ENCODE data around the gene ILKAP.
"Not testable (repeated sequence)": the region's sequence is repeated elsewhere in the genome, so short reads cannot be mapped to it uniquely, and the experiment has no call there.

ILKAP gene

DNA sequence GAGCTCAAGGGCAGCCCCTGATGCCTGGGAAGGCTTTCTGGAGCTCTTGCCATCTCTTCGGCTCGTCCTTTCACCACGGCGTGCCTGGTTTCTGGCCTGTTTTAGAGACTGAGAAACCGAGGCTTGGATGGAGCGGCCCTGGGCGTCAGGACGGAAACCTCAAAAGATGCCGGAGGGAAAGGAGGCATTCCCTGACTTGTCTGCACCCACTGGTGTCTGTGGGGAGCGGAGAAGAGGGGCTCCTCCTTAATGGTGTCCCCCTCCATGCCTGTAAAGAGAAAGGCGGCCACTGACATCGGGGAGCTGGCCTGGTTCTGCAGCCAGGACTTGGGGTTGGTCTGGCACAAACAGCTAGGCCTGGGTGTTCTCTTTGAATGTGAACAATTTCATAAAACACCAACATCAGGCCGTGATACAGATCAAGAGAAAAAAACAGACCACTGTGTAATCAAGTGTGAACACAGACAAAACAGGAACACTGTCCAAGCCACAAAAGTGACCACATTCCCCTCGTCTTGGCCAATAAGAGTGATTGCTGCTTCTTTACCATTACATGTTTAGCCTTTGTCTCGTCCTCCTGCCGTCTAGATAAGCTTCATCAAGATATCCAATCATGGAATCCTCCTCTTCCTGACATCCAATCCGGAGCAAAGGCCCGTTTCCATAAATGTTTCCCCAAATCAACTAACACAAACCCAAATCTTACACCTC lies 633 bp upstream of the ILKAP start:
- no peak for DNase-seq

DNA sequence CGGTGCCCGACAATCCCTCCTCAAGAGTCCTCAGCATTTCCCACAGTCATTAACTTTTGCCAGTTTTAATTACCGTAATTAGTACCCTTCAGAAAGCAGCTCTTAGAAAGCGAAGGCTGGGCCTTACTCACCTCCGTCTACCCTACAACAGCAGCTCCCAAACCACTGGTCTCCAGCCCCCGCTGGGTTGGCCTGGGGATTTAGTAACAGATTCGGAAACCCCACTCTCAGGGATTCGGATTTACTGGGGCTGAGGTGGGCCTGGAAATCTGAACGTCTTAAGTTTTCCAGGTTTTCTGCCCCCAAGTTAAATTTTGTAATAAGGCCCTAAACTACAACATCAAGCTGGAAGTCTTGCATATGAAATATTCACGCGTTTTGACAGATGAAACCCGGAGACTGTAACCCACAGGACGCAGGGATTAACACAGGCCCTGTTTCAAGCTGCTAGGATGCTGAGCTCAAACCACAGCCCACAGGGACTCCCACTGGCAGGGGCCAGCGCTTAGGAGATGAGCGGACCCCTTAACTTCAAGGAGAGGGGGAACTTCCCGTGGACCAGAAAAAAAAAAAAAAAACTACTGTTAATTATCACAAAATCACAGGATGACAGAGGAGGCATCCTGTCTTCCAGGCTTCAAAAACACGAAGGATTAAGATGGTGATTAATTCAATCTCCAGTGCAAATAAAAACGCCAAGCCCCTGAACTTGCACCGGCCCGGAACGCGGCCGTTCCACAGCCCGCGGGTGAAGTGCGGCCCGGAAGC lies 985 bp downstream of the ILKAP start:
- peak; percentile 60 for DNase-seq

DNA sequence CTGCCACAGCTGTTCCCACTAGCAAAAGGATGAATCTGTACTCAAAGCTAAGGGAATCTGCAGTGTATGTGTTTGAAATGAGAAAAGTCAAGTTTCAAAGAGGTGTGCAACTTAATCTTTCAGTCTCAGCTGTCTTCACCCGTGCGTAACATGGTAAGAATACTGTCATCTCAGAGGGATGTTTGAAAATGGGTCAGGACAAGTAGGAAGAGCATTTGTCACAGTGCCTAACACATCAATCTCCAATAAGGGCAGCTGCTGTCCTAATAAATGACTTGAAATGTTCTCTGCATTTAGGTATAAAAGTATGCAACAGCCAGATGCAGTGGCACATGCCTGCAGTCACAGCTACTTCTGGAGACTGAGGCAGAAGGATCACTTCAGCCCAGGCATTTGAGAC lies 13.1 kb downstream of the ILKAP start:
- DNase-seq, result no peak

DNA sequence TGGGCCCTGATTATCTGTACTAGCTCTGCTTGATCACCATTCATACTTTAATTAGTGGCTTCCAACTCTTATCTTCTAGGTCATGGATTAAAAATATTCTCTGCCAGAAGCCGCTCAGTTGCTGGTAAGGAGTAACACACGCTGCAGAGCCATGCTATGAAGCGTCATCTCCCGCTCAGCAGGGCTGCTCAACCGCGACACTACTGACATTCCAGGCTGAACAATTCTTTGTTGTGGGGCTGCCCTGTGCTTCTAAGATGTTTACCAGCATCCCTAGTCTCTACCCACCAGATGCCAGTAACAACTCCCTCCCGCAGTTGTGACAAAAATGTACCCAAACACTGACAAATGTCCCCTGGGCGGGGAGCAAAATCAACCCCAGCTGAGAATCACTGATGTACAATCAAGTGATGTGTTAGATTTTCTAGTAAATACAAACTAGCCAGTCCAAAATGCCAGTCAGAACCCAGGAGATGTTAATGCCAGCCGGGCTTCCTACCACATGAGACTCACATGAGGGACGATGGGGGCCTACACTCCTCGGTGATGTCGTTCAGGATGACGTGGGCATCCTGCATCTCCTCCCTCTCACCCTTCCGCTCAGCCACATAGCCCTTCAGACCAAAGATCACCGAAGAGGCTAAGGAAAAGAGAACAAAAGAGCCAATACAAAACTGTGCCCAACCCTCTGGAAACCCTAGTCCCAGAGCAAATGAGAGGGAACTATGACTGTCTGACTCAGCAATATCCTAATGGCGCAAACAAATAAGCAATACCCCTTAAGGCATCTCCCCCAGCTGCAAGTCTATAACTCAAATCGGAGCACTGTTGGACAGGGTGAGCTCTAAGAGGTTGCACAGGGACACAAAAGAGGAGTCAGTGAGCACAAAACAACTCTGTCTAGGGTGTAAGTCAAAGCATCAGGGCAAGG lies 15.6 kb downstream of the ILKAP start:
- peak; percentile 19 for DNase-seq

DNA sequence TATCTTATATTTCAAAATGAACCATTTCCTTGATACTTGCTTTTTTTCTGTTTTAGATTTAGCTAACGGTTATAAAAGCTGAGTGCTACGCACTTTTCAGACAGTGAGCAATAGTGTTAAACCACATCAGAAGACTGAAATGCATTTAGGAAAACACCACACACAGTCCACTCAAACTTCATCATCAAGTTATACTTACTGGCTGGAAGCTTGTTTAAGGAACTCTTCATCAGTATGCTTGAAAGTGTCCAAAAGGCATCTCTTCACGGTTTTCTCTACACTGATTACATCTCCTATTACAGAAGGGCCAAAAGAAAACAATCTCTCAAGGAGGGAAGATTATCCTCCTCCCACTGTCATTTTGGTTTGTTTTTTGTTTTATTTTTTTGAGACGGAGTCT lies 19.7 kb downstream of the ILKAP start:
- no peak for DNase-seq

DNA sequence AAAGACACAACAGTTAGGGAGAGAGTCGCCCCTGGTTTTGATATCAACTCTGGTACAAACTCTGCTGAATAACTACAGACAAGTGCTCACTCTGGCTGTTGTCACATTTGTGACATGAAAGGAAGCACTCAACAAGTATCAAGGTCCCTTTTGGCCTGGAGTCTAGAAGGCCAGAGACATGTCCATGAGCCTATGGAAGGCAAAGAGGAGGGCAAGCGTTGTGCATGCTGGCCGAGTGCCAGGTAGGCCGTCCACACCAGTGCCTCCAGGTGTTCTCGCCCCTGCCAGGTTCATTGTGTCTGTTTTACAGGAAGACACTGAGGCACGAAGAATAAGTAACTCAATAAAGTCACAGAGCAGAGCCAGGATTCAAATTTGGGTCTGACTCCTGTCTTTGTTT lies 21.1 kb downstream of the ILKAP start:
- no peak for DNase-seq

DNA sequence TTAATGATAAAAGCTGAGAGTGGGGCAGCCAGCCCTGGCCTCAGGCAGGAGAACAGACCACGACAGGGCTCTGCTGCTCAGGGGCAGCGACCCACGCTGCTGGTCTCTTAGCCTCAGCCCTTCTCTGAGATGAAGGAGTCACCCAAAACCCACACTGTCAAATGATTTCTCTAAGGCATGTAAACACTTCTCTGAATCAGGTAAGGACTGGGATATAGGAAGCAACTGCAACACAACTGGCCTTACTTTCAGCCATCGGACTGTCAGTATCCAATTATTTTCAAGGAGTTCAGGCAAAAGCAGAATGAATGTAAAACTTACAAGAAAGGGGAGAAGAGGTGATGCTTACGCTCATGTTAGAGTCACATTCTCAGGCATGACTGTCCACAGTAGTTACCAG lies 22.9 kb downstream of the ILKAP start:
- no peak for DNase-seq

DNA sequence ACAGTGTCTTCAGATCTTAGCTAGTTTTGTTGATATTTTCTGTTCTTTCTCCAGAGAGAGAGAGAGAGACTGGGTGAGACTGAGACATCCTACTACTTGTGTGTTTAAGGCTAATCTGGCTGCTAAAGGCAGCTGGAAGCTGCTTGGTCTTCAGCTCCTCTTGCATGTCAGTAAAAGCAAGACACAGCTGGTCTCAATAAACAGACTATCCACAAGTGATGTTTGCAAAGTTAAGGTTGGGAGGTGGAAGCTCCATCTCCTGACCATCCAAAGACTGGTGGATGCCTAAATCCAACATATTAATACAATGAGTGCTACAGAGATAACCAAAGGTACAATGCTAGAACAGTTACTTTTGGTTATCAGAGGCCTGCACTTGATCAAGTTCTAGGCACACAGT lies 26.9 kb downstream of the ILKAP start:
- DNase-seq, result no peak

DNA sequence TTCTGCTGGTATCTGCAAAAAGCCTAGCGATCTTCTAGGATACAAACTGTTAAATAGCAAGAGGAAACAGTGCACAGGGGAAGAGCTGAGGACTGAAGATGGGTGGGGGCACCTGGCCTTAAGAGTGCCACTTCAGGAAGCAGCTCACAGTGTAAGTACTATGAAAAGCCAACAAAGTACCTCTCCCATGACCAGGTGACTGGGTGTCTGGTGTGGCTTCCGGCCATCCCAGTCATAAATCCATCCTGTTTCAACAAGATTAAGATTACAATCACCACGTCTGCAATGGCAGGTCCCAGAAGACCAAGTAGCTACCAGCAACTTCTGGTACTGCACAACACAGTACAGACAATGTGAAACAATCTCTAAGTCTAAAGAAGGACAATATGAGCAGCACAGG lies 28.8 kb downstream of the ILKAP start:
- no peak for DNase-seq

DNA sequence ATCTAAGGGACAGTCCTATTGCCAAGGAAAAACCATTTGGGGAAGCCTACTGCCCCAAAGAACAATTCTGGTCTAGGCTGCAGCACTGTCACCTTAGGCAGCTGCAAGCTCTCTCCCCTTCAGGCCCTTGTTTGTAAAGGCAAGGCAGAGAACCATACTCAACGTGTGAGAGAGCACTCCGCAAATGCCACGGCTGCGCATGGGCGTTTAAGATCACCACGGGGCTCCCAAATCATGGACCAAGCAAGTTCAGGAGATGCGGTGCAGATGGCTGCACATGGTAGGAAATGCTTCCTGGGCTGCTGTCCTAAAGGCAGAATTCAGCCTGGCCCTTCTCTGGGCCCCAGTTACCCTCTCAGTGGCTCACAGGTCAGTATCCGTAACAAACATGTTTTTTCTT lies 29.2 kb downstream of the ILKAP start:
- no peak for DNase-seq

DNA sequence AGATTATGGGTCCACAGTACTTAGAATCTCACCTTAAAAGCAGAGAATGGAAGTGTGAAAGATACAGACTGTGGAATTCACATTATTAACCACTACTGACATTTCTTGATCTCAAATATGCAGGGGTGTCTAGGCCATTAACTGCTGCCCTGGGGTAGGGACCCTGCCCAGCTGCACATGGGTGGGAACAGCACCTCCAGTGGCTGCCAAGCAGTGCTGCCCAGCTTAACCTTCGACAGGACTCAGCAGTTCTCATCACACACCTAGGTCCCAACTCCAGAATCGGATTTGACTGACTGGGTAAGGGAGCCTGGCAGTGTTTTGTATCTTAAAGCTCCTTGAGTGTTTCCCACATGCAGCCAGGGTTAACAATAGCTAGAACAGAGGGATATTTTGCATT lies 29.8 kb downstream of the ILKAP start:
- no peak for DNase-seq

DNA sequence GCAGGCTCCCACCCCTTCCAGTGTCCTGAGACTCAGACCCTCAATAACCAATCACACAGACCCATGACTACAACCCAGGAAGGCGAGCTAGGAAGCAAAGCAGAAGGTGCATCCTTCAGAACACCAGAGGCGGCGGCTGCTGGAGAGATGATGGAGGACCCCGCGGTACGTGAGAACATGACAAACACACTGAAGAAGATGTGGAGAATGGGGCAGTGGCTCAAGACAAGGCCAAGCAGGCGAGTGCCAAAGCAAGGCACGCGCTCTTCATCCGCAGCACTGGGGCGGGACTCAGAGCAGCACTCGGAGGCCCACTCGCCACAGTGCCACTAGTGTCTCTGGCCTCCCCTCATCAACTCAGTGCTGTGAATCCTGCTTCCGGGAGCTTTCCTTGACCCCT lies 31.1 kb downstream of the ILKAP start:
- DNase-seq, result no peak

DNA sequence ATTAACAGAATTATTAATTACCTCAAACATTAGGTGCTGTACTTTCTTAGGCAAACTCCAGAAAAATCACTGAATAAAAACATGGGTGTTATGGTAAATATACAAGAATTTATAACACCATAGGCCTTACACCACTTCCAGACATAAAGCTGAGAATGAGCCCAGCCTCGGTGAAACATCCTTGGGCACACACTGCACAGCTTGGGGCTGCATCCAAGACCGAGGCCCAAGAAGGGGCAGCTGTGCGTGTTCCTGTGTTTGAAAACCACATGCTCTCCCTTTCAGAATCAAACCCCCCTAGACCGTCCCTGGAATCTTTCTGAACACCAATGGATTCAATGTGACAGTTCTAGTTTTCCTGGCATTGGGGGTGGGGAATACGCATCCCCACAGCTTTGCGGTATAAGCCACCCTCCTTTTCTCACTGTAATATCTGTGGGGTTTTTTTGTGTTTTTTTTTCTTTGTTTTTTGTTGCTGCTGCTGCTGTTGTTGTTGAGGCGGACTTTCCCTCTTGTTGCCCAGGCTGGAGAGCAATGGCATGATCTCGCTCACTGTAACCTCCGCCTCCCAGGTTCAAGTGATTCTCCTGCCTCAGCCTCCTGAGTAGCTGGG lies 31.8 kb downstream of the ILKAP start:
- no peak for DNase-seq

DNA sequence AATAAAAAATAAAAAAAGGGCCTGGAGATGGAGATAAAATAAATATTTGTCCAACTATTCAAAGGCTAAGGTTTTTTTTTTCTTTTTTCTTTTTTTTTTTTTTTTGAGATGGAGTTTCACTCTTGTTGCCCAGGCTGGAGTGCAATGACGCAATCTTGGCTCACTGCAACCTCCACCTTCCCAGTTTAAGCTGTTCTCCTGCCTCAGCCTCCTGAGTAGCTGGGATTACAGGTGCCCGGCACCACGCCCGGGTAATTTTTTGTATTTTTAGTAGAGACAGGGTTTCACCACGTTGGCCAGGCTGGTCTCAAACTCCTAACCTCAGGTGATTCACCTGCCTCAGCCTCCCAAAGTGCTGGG lies 32.4 kb downstream of the ILKAP start:
- DNase-seq, result not testable (repeated sequence)

DNA sequence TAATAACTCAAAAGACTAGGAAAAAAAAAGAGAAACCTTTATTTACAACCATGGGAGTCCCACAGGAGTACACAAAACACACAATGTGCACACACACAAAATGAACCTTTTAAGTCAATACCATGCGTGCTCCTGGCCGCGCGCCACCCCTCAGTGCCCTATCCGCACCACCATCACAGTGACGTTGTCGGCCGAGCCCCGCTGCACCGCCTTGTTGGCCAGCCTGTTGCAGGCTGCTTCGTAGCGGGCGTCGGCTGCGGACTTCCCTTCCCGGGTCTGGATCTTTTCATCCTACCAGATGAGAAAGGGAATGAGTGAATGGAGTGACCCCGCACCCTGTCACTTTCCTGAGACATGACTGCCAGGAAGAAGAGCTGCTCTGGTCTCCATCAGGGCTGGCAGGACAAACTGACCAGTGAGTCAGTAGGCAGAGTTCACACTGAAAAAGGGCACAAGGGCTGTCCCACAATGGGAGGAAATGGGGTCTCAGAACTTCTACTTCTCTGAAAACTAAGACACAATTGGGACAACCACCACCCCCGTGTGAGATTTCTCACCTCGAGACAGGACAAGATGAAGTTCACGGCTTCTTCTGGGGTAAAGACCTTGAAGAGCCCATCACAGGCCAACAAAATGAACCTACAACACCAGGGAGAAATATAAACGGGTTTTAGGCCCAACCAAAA lies 33.0 kb downstream of the ILKAP start:
- DNase-seq, result no peak

DNA sequence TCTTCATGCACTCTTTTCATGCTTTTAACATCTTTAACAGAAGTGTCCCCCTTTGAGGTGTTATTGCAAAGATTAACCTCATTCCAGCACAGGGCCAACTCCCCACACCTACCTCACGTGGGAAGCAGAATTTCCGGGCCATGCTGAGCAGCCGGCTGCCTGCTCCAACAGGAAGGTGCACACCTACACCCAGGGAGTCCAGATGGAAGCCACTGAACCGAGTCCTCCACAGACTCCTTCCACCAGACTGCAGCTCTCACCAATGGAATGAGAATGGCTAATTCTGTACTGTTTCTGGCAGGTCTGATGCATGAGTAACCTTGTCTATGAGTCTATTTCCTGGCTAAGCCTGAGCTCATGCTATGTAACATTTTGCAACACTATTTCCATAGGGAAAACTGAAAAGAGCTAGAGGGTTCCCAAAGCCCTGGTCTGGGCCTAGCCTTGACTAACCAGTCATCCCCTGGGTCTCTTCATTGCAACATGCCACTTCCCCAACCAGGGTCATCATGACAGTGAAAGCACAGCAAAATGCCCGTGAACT lies 33.7 kb downstream of the ILKAP start:
- DNase-seq, result peak; percentile 35

DNA sequence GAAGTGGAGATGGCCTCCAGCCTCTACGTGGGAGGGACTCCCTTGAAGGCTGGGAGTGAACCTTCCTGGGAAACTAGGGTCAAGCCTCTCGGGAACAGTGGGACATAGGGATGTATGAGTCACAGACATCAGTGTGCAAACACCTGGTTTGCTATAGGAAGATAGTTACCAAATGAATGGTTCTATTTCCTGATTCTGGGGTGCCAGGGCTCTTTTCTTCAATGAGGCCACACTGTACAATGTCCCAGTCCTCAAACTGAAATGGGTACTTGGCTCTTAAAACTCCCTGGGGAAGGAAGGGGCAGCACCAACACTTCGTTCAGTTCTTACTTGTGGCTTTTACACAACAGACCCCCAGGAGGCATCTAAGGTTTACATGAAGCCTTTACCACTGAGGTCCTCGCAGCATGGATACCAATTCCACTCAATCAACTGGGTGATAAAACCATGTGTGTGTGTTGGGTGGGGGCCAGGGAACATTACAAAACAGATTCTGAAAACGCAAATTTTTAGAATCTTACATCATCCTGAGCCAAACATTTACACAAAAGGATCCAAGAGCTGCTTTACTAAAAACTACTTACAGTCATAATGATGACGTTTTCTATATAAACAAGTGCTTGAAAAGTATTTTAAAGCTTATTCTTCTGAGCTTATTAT lies 34.3 kb downstream of the ILKAP start:
- DNase-seq, result no peak

DNA sequence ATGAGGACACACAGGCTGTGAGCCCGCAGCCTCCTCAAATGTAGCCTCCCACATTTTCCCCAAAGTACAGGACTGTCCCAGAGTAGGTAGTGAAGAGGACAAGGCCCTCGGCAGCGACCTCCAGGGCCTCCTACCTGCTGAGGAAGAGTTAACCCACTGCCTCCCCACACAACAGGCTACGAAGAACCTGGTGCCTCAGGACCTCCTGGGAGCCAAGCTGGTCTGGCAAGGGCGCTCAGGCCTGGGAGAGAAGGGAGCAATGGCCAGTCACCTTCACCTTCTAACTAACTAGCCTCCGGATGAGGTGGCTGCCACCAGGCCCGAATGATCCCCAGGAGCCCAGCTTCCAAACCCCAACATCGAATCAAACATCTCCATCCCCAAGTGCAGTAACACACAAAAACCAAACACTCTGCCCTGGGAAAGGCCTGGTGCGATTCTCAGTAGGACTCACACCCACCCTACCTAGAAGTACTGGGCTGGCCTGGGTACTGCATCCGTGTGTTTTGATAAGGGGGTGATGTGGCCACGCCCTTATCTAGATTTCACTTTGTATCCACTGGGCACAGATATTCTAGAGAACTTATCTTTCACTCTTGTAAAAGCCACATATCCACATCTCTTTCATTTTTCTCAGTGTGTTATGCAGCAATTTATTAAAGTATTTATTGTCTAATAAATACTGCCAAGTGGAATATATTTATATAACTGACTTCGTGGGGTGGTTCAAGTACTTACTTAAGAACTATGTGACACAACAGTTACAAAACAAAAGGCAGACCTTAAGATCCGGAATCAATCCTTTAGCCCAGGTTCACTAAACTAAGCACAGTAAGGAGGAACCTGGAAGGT lies 35.1 kb downstream of the ILKAP start:
- DNase-seq, result no peak

DNA sequence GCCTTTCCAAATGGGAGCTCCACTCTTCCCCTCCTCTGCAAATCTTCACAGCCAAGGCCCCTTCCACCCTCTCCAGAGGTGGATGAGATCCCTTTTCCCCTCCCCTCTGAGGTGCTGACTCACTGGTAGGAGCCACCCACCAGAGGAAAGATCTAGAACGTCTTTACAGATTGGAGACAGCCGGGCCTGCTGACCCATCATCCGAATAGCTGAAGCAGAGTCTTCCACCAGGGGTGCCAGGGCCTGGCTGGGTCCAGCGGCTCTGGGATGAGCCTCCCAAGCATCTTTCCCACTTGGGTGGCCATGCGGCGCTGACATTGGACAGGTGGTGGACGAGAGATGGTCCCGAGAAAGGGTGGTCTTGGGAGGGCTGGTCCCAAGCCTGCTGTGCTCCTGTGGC lies 35.7 kb downstream of the ILKAP start:
- no peak for DNase-seq

DNA sequence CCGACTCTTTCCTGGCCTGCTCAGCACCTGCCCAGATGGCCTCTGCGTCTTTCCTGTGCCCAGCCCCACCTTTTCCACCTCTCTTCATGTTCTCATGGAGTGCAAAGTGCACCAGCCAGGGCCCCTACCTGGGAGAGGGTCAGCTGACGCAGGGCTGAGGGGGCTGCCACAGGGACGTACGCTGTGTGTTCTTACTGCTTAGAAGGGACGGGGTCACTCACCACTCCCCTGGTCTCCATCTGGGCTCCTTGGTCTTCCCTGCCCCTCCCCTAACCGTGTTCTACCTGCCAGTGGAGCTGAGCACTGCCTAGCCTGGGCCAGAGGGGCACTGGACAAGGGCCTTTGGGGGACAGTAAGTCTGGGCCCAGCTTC lies 36.2 kb downstream of the ILKAP start:
- DNase-seq, result peak; percentile 11
